HG03354 (cell line): Measurements from ENCODE around the gene CDH4.

Source experiments
- ATAC-seq: cut with Tn5 transposase; IDR thresholded peaks from one replicate; pipeline ENCODE4 v1.9.1; 2021; ENCODE audit warnings: mild to moderate bottlenecking; ENCODE audit not compliant: unreplicated experiment, poor library complexity, severe bottlenecking

The CDH4 gene

GRCh38 chr20:61350500-61351250 is 98.6 kb downstream of the CDH4 start:
- ATAC-seq, result no peak

- no peak for ATAC-seq
These were observed 100.5 kb downstream of the CDH4 start for GRCh38 chr20:61352346-61353260.

- no peak for ATAC-seq
These were observed 101.4 kb downstream of the CDH4 start for GRCh38 chr20:61353261-61354000.

GRCh38 chr20:61354001-61354390 is 101.9 kb downstream of the CDH4 start:
- ATAC-seq, result no peak

GRCh38 chr20:61354501-61354900 is 102.4 kb downstream of the CDH4 start:
- ATAC-seq, result no peak

GRCh38 chr20:61354901-61355495 is 102.9 kb downstream of the CDH4 start:
- no peak for ATAC-seq

GRCh38 chr20:61355585-61355984 is 103.5 kb downstream of the CDH4 start:
- ATAC-seq, result no peak

- ATAC-seq, result no peak
These were observed 104.1 kb downstream of the CDH4 start for GRCh38 chr20:61356196-61356595.

GRCh38 chr20:61357119-61357518 is 105.1 kb downstream of the CDH4 start:
- ATAC-seq, result no peak

- ATAC-seq, result no peak
These were observed 107.2 kb downstream of the CDH4 start for GRCh38 chr20:61359254-61359653.

GRCh38 chr20:61360296-61360695 is 108.2 kb downstream of the CDH4 start:
- no peak for ATAC-seq

GRCh38 chr20:61360940-61361339 is 108.9 kb downstream of the CDH4 start:
- ATAC-seq, result no peak

GRCh38 chr20:61361501-61361900 is 109.4 kb downstream of the CDH4 start:
- no peak for ATAC-seq

GRCh38 chr20:61364147-61364546 is 112.1 kb downstream of the CDH4 start:
- ATAC-seq, result no peak

GRCh38 chr20:61366914-61367313 is 114.9 kb downstream of the CDH4 start:
- no peak for ATAC-seq

- no peak for ATAC-seq
These were observed 117.9 kb downstream of the CDH4 start for GRCh38 chr20:61369731-61370520.

GRCh38 chr20:61370841-61371303 is 118.8 kb downstream of the CDH4 start:
- ATAC-seq, result no peak

GRCh38 chr20:61371501-61372136 is 119.6 kb downstream of the CDH4 start:
- ATAC-seq, result no peak
